Measurements from ENCODE around the gene TRPV5. TPM values are rescaled to one million over a fixed set of nuclear protein-coding genes. Genes with fewer than 3 reads are reported as not detected.

Gene TRPV5
- total and polyA plus RNA-seq, 2 experiments from 2014 or later: not detected

DNA sequence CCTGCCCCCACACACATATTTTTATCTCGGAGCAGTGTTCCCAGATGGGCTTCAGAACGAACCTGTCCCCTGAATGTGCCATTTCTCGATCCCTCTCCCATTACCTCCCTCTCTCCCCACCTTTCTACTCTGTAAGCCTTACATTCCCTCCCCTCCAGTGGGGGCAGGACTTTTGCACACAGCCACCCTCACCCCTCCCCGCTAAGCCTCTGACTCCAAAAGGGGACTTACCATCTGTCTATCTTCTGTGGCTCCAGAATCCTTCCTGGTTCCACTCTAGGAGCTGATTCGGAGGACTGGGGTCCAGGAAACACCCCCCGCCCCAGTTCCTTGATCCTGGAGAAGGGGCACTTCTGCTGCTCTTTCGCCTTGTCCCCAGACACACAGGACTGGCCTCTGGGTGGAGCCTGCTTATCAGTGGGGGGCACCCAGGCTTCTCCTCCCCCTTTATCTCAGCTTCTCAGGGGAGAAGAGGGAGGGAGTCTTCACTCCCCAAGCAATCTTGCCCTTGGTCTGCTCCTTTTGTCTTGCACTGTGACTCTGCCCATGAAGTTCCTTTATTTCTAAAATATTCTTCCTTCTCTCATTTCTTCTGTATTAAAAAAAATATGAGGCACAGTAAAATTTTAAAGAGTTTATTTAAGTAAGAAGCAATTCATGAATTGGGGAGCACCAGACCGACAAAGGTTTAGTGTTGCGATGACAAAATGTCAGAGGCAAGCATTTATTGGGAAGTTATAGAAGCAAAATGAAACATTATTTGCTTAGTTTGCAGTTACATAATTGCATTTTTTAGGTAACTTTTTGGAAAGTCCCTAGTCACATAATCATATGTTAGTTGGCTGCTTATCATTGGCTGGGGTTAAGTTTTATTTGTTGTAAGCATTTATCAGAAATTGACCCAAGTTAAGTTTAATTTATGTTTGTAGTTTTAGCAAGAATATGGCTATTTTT, 28.7 kb upstream of the TRPV5 start, which contains the start of gene KEL:
TSS of gene KEL (minus strand) at position 391 of the 954 bp plus-strand sequence. CDS start at position 234, 157 bp downstream.
- no peak for TF ChIP-seq EZH2 (IDR thresholded peaks at IDR 0.05; ENCODE audit: borderline replicate concordance)
- TF ChIP-seq CTCF (IDR thresholded peaks at IDR 0.05; ENCODE audit: poor library complexity): no peak
- no peak for TF ChIP-seq EZH2phosphoT487 (IDR thresholded peaks at IDR 0.05; ENCODE audit: low read depth, severe bottlenecking, unreplicated experiment)
- 58% methylated on average over 9 of the region's 9 CpGs for WGBS (ENCODE audit: low lambda C conversion rate, missing lambda C conversion rate)

GRCh38 chr7:142961595-142961972, 28.0 kb upstream of the TRPV5 start:
- Histone ChIP-seq H4K20me1 (ENCODE audit: insufficient read depth, poor library complexity, severe bottlenecking) (no peaks in the 10 kb centered on the region), H3K4me2 (peak overlapping the region; percentile 61), H3K4me1 (ENCODE audit: insufficient read depth) (peaks cover 14% of the 10 kb centered on the region), H3K4me3 (no peak overlapping the region), H2AFZ (no peak overlapping the region), H3K36me3 (replicated peaks; ENCODE audit: insufficient read depth, low read depth) (no peaks in the 10 kb centered on the region), H3K9me3 (ENCODE audit: low read depth) (no peaks in the 10 kb centered on the region), H3K79me2 (no peaks in the 10 kb centered on the region), H3K27ac (no peak overlapping the region), H3K27me3 (no peaks in the 10 kb centered on the region), H3K9me2 (replicated peaks; ENCODE audit: insufficient read depth) (no peaks in the 10 kb centered on the region)
- DNase-seq (ENCODE audit: low spot score): no peak
- TF ChIP-seq EZH2 (IDR thresholded peaks at IDR 0.05; ENCODE audit: borderline replicate concordance): no peak
- TF ChIP-seq EZH2phosphoT487 (IDR thresholded peaks at IDR 0.05; ENCODE audit: low read depth, severe bottlenecking, unreplicated experiment): no peak
- TF ChIP-seq CTCF (IDR thresholded peaks at IDR 0.05; ENCODE audit: poor library complexity): no peak
- 86% methylated on average over 4 of the region's 4 CpGs for WGBS (ENCODE audit: low lambda C conversion rate, missing lambda C conversion rate)

More for the DNA sequence above, 28.7 kb upstream of the TRPV5 start, which contains the start of gene KEL:
- H3K4me3 ChIP-seq: no peak within 1 kb of the TSS
- no peak for DNase-seq (ENCODE audit: low spot score)
- H3K4me2 ChIP-seq: peak within 1 kb of the TSS; percentile 61
- H2AFZ ChIP-seq: no peak within 1 kb of the TSS
- H3K4me1 ChIP-seq (ENCODE audit: insufficient read depth): peaks cover 11% of the 10 kb centered on the region
- no peak within 1 kb of the TSS for H3K27ac ChIP-seq
- no peaks in the 10 kb centered on the region for H3K36me3 ChIP-seq (replicated peaks; ENCODE audit: insufficient read depth, low read depth)
- H3K79me2 ChIP-seq: no peaks in the 10 kb centered on the region
- H4K20me1 ChIP-seq (ENCODE audit: insufficient read depth, poor library complexity, severe bottlenecking): no peaks in the 10 kb centered on the region
- H3K9me3 ChIP-seq (ENCODE audit: low read depth): no peaks in the 10 kb centered on the region
- H3K9me2 ChIP-seq (replicated peaks; ENCODE audit: insufficient read depth): no peaks in the 10 kb centered on the region
- no peaks in the 10 kb centered on the region for H3K27me3 ChIP-seq

DNA sequence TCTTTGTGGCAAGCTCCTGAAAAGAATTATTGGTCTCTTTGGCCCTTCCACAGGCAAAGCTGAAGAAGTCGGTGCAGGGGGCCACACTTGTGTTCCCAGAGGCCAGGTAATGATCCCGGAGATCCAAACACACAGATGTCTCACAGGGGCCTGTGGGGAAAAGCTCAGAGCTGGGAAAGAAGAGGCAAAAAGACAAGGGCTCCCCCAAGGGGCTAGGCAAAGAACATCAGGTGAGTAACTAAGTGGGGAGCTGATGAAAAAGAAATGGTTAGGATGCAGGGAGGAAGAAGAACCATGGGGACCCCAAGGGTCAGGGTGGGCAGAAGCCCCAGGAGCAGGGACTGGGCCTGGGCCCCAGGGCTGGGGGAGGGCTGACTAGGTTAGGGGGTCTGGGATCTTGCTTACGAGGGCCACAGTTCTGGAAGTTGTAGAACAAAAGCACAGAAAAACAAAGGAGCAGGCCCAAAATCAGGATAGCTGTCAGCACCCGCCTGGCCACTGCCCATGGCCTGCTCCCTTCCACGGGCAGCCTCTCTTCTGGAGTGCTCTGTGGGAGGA, 27.5 kb upstream of the TRPV5 start:
- Histone ChIP-seq H3K27ac (no peak overlapping the region), H3K9me2 (replicated peaks; ENCODE audit: insufficient read depth) (no peaks in the 10 kb centered on the region), H3K4me1 (ENCODE audit: insufficient read depth) (peaks cover 20% of the 10 kb centered on the region), H3K27me3 (no peaks in the 10 kb centered on the region), H3K4me3 (no peak overlapping the region), H3K79me2 (no peaks in the 10 kb centered on the region), H3K36me3 (replicated peaks; ENCODE audit: insufficient read depth, low read depth) (no peaks in the 10 kb centered on the region), H3K4me2 (no peak overlapping the region), H3K9me3 (ENCODE audit: low read depth) (no peaks in the 10 kb centered on the region), H4K20me1 (ENCODE audit: insufficient read depth, poor library complexity, severe bottlenecking) (no peaks in the 10 kb centered on the region), H2AFZ (no peak overlapping the region)
- DNase-seq (ENCODE audit: low spot score): no peak
- TF ChIP-seq EZH2 (IDR thresholded peaks at IDR 0.05; ENCODE audit: borderline replicate concordance) (no peak), EZH2phosphoT487 (IDR thresholded peaks at IDR 0.05; ENCODE audit: low read depth, severe bottlenecking, unreplicated experiment) (no peak), CTCF (IDR thresholded peaks at IDR 0.05; ENCODE audit: poor library complexity) (peak; percentile 24)
- WGBS (ENCODE audit: low lambda C conversion rate, missing lambda C conversion rate): 81% methylated on average over 5 of the region's 5 CpGs

Measured in hepatocyte (in vitro differentiated cells).